Measurements from ENCODE around the gene EDC4.
"Not testable (repeated sequence)": the region's sequence is repeated elsewhere in the genome, so short reads cannot be mapped to it uniquely, and the experiment has no call there.

The EDC4 gene

GRCh38 chr16:67909056-67909742 lies 36.3 kb downstream of the EDC4 start:
- DNase-seq: no peak

GRCh38 chr16:67910158-67910557 lies 37.3 kb downstream of the EDC4 start:
- peak in 1 of 5 donors; percentile 75 for DNase-seq

- no peak for DNase-seq
Measured at GRCh38 chr16:67914758-67915495, 42.1 kb downstream of the EDC4 start.

- not testable (repeated sequence) for DNase-seq
Measured at GRCh38 chr16:67915496-67915769, 42.6 kb downstream of the EDC4 start.

- no peak for DNase-seq
Measured at GRCh38 chr16:67915831-67916723, 43.2 kb downstream of the EDC4 start.

GRCh38 chr16:67917140-67917851 lies 44.4 kb downstream of the EDC4 start:
- DNase-seq: no peak

- DNase-seq: peak in 1 of 5 donors; percentile 57
Measured at GRCh38 chr16:67917852-67918236, 45.0 kb downstream of the EDC4 start.

- DNase-seq: no peak
Measured at GRCh38 chr16:67919622-67920221, 46.9 kb downstream of the EDC4 start.

DNA sequence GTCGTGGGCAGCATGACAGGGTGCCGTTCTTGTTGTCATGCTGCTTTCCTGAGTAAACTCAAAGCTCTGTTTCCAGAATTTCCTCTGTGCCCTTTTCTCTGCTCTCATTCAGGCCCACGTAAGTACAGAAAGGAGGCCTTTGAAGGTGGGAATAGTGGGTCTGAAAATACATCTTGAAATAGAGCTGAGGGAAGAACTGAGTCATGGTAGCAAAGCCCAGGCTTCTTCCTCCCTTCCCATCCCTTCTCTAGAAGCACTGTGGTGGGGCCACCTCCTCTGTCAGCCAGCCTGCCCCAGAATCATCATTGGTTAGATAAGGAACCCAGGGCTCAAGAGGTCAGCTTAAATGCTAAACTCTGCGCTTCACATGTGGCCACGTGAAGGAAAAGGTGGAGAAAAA lies 49.4 kb downstream of the EDC4 start:
- DNase-seq: no peak

- no peak for DNase-seq
Measured at GRCh38 chr16:67922740-67923139, 49.9 kb downstream of the EDC4 start.

GRCh38 chr16:67923414-67924116 lies 50.7 kb downstream of the EDC4 start:
- no peak for DNase-seq

- DNase-seq: no peak
Measured at GRCh38 chr16:67924140-67924906, 51.5 kb downstream of the EDC4 start.

DNA sequence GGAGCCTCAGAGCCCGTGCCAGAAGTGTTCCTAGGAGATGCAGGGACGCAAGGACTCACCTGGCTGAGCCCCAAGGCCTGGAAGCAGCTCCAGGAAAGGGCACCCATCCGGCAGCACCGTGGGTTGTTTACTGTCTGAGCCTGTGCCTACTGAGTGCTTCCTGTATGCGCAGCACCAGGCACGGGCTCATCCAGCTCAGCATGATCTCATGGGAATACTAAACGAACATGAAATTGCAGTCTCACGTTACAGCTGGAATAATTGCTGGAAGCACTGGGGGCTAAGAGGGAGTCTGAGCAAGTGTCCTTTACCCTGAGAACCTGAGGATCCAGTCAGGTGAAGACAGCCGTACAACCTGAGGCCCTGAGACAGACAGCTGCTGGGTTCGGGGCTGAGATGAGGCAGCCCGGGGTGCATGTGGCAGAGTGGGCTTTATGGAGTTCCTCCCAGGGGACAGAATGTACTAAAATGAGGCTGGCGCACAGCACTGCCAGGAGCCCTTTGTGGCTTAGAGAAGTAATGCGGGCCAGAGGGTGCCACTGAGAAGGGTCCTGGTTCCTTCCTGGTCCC lies 53.4 kb downstream of the EDC4 start:
- DNase-seq: no peak

DNA sequence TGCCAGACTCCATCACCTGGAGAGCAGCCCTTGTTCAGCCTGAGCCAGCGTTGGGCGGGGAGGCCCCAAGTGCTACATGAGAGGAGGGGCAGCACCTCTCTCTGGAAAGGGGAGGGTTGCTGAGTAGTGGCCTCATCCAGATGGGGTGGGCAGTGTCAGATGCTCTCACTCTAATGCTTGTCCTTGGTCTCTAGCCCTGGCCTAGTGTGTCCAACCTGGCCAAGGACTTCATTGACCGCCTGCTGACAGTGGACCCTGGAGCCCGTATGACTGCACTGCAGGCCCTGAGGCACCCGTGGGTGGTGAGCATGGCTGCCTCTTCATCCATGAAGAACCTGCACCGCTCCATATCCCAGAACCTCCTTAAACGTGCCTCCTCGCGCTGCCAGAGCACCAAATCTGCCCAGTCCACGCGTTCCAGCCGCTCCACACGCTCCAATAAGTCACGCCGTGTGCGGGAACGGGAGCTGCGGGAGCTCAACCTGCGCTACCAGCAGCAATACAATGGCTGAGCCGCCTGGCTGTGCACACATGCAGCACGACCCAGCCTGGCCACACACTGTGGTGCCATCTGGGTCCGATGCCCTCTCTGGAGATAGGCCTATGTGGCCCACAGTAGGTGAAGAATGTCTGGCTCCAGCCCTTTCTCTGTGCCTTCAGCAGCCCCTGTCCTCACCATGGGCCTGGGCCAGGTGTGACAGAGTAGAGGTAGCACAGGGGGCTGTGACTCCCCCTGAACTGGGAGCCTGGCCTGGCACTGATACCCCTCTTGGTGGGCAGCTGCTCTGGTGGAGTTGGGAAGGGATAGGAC lies 54.5 kb downstream of the EDC4 start:
- no peak for DNase-seq

- no peak for DNase-seq
Measured at GRCh38 chr16:67928147-67928546, 55.3 kb downstream of the EDC4 start.

GRCh38 chr16:67928561-67929364 lies 55.9 kb downstream of the EDC4 start:
- DNase-seq: peak; percentile 46 to 69 (median 63)

GRCh38 chr16:67930191-67930590 lies 57.3 kb downstream of the EDC4 start:
- DNase-seq: no peak

GRCh38 chr16:67930678-67931211 lies 57.9 kb downstream of the EDC4 start:
- DNase-seq: no peak

All from T-helper 1 cell (primary cell).